ENCODE measurements around the gene CA4. TPM values are rescaled to one million over a fixed set of nuclear protein-coding genes. Genes with fewer than 3 reads are reported as not detected.

Gene CA4
- total and polyA plus RNA-seq, 9 of the 15 experiments (the other 6 are each of a cell fraction or from before 2014, with no cell fraction given), result 0.13 TPM; not detected in 7

GRCh38 chr17:60171753-60172079 lies 21.9 kb downstream of the CA4 start:
- CTCF ChIA-PET (ENCODE audit: low intra/inter-chr PET ratio), result no interaction called here
- Histone ChIP-seq H3K27me3 (ENCODE audit: control insufficient read depth in 2 of 2, insufficient read depth in 2 of 2, low read length in 2 of 2) (no peaks in the 10 kb centered on the region), H3K9ac (ENCODE audit: insufficient read depth in 1 of 2, low read depth in 2 of 2, low read length in 2 of 2) (no peak overlapping the region), H3K9me1 (ENCODE audit: control insufficient read depth, insufficient read depth, low read length) (no peaks in the 10 kb centered on the region), H2AFZ (ENCODE audit: low read depth, low read length) (no peak overlapping the region), H3K4me3 (no peak overlapping the region), H3K27ac (ENCODE audit: extremely low read depth, low read depth, low read length) (no peak overlapping the region), H3K36me3 (ENCODE audit: control insufficient read depth, insufficient read depth, low read length) (peaks cover 3% of the 10 kb centered on the region; the same call in 1 of the 3 replicates), H3K4me2 (ENCODE audit: insufficient read depth, low read length) (no peak overlapping the region), H3K79me2 (ENCODE audit: control insufficient read depth, insufficient read depth, low read length) (no peaks in the 10 kb centered on the region), H3K9me3 (replicated peaks; ENCODE audit: control insufficient read depth, insufficient read depth, low read depth, low read length) (no peaks in the 10 kb centered on the region), H3K4me1 (replicated peaks in 1 of 2; ENCODE audit: control insufficient read depth in 2 of 2, insufficient read depth in 2 of 2, low read length in 2 of 2) (peaks cover 0 to 12% of the 10 kb centered on the region in 2 experiments; a peak in 3 of 5 replicates), H4K20me1 (replicated peaks; ENCODE audit: control insufficient read depth, insufficient read depth, low read length) (no peaks in the 10 kb centered on the region)
- FAIRE-seq, result no peak
- WGBS (ENCODE audit: insufficient coverage, low coverage, missing lambda C conversion rate), result 69% methylated on average over 8 of the region's 8 CpGs
- POLR2A ChIA-PET, result interaction anchor here (0.7 to 1.5 kb wide), 4 partner anchors 8 to 19 kb away, joined by 3 to 4 read pairs (median 3); no protein-coding TSS in a partner anchor
- intact Hi-C loops (cut with micrococcal nuclease) (no loop called here), in situ Hi-C loops (cut with MboI) (no loop called here)
- no peak for ATAC-seq
- TF ChIP-seq TAF15 (IDR thresholded peaks at IDR 0.05; ENCODE audit: low read depth, low read length) (no peak), MYNN (IDR thresholded peaks at IDR 0.05) (0 out of 2 replicates have a peak, but pooled peaks have one; percentile 46), MYNN (CRISPR knock-in tag; IDR thresholded peaks at IDR 0.05) (no peak)
- DNase-seq (ENCODE audit: extremely low read depth in 1 of 4, low spot score in 3 of 4), result no peak
- BruUV-seq (replicated peaks), result no TSS peak

GRCh38 chr17:60173304-60173819 lies 23.6 kb downstream of the CA4 start:
- DNase-seq (ENCODE audit: extremely low read depth in 1 of 4, low spot score in 3 of 4), result no peak
- H3K4me2 ChIP-seq (ENCODE audit: insufficient read depth, low read length), result no peak overlapping the region
- no peak overlapping the region for H2AFZ ChIP-seq (ENCODE audit: low read depth, low read length)
- H3K9me3 ChIP-seq (replicated peaks; ENCODE audit: control insufficient read depth, insufficient read depth, low read depth, low read length), result no peaks in the 10 kb centered on the region
- POLR2A ChIA-PET, result interaction anchor here (0.7 to 1.5 kb wide), 5 partner anchors 12 to 31 kb away, joined by 3 to 4 read pairs (median 3); partner anchors contain the start of gene CA4
- H3K79me2 ChIP-seq (ENCODE audit: control insufficient read depth, insufficient read depth, low read length), result no peaks in the 10 kb centered on the region
- intact Hi-C loops (cut with micrococcal nuclease) (no loop called here), in situ Hi-C loops (cut with MboI) (no loop called here)
- no peaks in the 10 kb centered on the region for H4K20me1 ChIP-seq (replicated peaks; ENCODE audit: control insufficient read depth, insufficient read depth, low read length)
- H3K4me1 ChIP-seq (replicated peaks in 1 of 2; ENCODE audit: control insufficient read depth in 2 of 2, insufficient read depth in 2 of 2, low read length in 2 of 2), result peaks cover 0 to 12% of the 10 kb centered on the region in 2 experiments; a peak in 3 of 5 replicates
- WGBS (ENCODE audit: insufficient coverage, low coverage, missing lambda C conversion rate), result 23% methylated on average over 2 of the region's 2 CpGs
- H3K4me3 ChIP-seq, result no peak overlapping the region
- no peak overlapping the region for H3K9ac ChIP-seq (ENCODE audit: insufficient read depth in 1 of 2, low read depth in 2 of 2, low read length in 2 of 2)
- no peak overlapping the region for H3K27ac ChIP-seq (ENCODE audit: extremely low read depth, low read depth, low read length)
- no TSS peak for BruUV-seq (replicated peaks)
- no peak for FAIRE-seq
- H3K9me1 ChIP-seq (ENCODE audit: control insufficient read depth, insufficient read depth, low read length), result no peaks in the 10 kb centered on the region
- H3K27me3 ChIP-seq (ENCODE audit: control insufficient read depth in 2 of 2, insufficient read depth in 2 of 2, low read length in 2 of 2), result no peaks in the 10 kb centered on the region
- H3K36me3 ChIP-seq (ENCODE audit: control insufficient read depth, insufficient read depth, low read length), result peaks cover 8% of the 10 kb centered on the region; the same call in 1 of the 3 replicates
- CTCF ChIA-PET (ENCODE audit: low intra/inter-chr PET ratio), result no interaction called here
- ATAC-seq, result no peak
- TF ChIP-seq SMAD2 (IDR thresholded peaks at IDR 0.05; ENCODE audit: low read depth, low read length), result no peak
- TF ChIP-seq, protein P1, sequence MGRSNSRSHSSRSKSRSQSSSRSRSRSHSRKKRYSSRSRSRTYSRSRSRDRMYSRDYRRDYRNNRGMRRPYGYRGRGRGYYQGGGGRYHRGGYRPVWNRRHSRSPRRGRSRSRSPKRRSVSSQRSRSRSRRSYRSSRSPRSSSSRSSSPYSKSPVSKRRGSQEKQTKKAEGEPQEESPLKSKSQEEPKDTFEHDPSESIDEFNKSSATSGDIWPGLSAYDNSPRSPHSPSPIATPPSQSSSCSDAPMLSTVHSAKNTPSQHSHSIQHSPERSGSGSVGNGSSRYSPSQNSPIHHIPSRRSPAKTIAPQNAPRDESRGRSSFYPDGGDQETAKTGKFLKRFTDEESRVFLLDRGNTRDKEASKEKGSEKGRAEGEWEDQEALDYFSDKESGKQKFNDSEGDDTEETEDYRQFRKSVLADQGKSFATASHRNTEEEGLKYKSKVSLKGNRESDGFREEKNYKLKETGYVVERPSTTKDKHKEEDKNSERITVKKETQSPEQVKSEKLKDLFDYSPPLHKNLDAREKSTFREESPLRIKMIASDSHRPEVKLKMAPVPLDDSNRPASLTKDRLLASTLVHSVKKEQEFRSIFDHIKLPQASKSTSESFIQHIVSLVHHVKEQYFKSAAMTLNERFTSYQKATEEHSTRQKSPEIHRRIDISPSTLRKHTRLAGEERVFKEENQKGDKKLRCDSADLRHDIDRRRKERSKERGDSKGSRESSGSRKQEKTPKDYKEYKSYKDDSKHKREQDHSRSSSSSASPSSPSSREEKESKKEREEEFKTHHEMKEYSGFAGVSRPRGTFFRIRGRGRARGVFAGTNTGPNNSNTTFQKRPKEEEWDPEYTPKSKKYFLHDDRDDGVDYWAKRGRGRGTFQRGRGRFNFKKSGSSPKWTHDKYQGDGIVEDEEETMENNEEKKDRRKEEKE (IDR thresholded peaks at IDR 0.05; ENCODE audit: borderline replicate concordance in 1 of 2, control insufficient read depth in 1 of 2, low read depth in 2 of 2, low read length in 1 of 2), result no peak
- TF ChIP-seq MXI1 (IDR thresholded peaks at IDR 0.05; ENCODE audit: low read depth, low read length), result no peak
- TF ChIP-seq RBM39 (optimal IDR thresholded peaks at IDR 0.05; ENCODE audit: low read depth, low read length), result no peak
- TF ChIP-seq, protein P2, sequence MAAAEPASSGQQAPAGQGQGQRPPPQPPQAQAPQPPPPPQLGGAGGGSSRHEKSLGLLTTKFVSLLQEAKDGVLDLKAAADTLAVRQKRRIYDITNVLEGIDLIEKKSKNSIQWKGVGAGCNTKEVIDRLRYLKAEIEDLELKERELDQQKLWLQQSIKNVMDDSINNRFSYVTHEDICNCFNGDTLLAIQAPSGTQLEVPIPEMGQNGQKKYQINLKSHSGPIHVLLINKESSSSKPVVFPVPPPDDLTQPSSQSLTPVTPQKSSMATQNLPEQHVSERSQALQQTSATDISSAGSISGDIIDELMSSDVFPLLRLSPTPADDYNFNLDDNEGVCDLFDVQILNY (CRISPR knock-in tag; IDR thresholded peaks at IDR 0.05), result no peak
- TF ChIP-seq, protein P3, sequence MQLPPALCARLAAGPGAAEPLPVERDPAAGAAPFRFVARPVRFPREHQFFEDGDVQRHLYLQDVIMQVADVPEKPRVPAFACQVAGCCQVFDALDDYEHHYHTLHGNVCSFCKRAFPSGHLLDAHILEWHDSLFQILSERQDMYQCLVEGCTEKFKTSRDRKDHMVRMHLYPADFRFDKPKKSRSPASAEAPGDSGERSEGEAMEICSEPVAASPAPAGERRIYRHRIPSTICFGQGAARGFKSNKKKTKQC (CRISPR knock-in tag; IDR thresholded peaks at IDR 0.05), result no peak
- no peak for TF ChIP-seq LARP7 (IDR thresholded peaks at IDR 0.05)
